K562 (cell line): ENCODE results near the gene PEX3. TPM values are rescaled to one million over a fixed set of nuclear protein-coding genes. Genes with fewer than 3 reads are reported as not detected.
A peak's percentile ranks its signal among the peaks of the same experiment; 100 is the strongest.

Experiments
- ATF2 ChIP-seq: sonication (generic); formaldehyde crosslinking; IDR thresholded peaks from 2 replicates; pipeline ENCODE4 v1.8.1; 2022; ENCODE audit warnings: missing genetic modification reagents
- CCAR2 ChIP-seq: fragments of 200-400 bp; formaldehyde crosslinking; IDR thresholded peaks from 2 replicates; pipeline ENCODE4 v1.6.1; 2017; ENCODE audit warnings: mild to moderate bottlenecking, low read depth, low read length
- CREB3 ChIP-seq: fragments of 450-650 bp; conservative IDR thresholded peaks from 2 replicates; pipeline ENCODE4 v1.6.1; 2016; ENCODE audit warnings: missing genetic modification characterization, low read depth, mild to moderate bottlenecking, missing compliant biosample characterization, moderate library complexity
- CTCF ChIP-seq, 3 experiments: IDR thresholded peaks in 2 of 3; conservative IDR thresholded peaks in 1 of 3; 2 replicates each; pipeline ENCODE4 v1.5.1; 2011 to 2012; ENCODE audit warnings: low read length in 3 of 3, mild to moderate bottlenecking in 3 of 3, control low read depth in 2 of 3, improper control_type of control experiment in 1 of 3, inconsistent platforms in 1 of 3, low read depth in 1 of 3, mixed read lengths in 1 of 3, moderate library complexity in 1 of 3; ENCODE audit not compliant: insufficient read depth in 2 of 3
- ETS1 ChIP-seq: conservative IDR thresholded peaks from 2 replicates; pipeline ENCODE4 v1.6.1; 2011; ENCODE audit warnings: low read depth, mild to moderate bottlenecking, low read length; ENCODE audit not compliant: control insufficient read depth
- NFIC ChIP-seq: fragments of 450-650 bp; IDR thresholded peaks from 2 replicates; pipeline ENCODE4 v1.6.1; 2017; ENCODE audit warnings: mild to moderate bottlenecking, inconsistent platforms
- ZNF184 ChIP-seq: sonication (generic); formaldehyde crosslinking; IDR thresholded peaks from 2 replicates; pipeline ENCODE4 v1.5.0; 2020; ENCODE audit warnings: missing genetic modification reagents
- ZNF318 ChIP-seq, 2 experiments: fragments of 450-650 bp; IDR thresholded peaks; 2 replicates each; pipeline ENCODE4 v1.6.1; 2016; ENCODE audit warnings: mild to moderate bottlenecking in 2 of 2, borderline replicate concordance in 1 of 2, low read depth in 1 of 2, moderate library complexity in 1 of 2
- polyA plus RNA-seq, 8 experiments: library from polyadenylated mRNA; depleted of rRNA in 4 of 8; stranded (reverse) in 5 of 8; unstranded in 3 of 8; fragments of >200 nt; fragmentation: Nextera tagmentation in 2 of 8; fragmentation: Illumina TruSeq in 1 of 8; extraction: Ambion mirVana in 2 of 8; extraction: Trizol in 1 of 8; gene quantifications; 2 replicates each; pipeline versions ENCODE4 v1.2.1 to v1.2.3, GENCODE V29; 2011 to 2014; ENCODE audit warnings: inconsistent platforms in 1 of 8, missing spikeins in 1 of 8
- total RNA-seq, 7 experiments: library from RNA; depleted of rRNA in 6 of 7; stranded (reverse); fragments of >200 nt in 6 of 7; fragmentation: Illumina TruSeq in 2 of 7; extraction: Trizol in 2 of 7; gene quantifications; 2 replicates each; pipeline versions ENCODE4 v1.2.1 to v1.2.3, GENCODE V29; 2011 to 2021; ENCODE audit warnings: low replicate concordance in 1 of 7

PEX3 gene
- total and polyA plus RNA-seq, 9 of the 15 experiments (the other 6 are each of a cell fraction or from before 2014, with no cell fraction given) = 17.3 to 69.6 (median 32.7) TPM

GRCh38 chr6:143450453-143451371, at the start of gene PEX3, which contains the start of gene ADAT2 (continued):
- TF ChIP-seq ETS1 (peak; percentile 95), NFIC (peak; percentile 3; the same call in 1 of the 2 replicates), ZNF318 (IDR thresholded peaks at IDR 0.05; ENCODE audit: borderline replicate concordance in 1 of 2, low read depth in 1 of 2) (no peak; a peak in 1 of 4 replicates), ATF2 (CRISPR knock-in tag) (no peak), CCAR2 (no peak), CTCF (IDR thresholded peaks at IDR 0.05 in 2 of 3, conservative IDR thresholded peaks at IDR 0.05 in 1 of 3; ENCODE audit: insufficient read depth in 2 of 3, low read depth in 1 of 3, low read length in 3 of 3) (peak in 1 of 3 experiments; percentile 13; a peak in 1 of 6 replicates), ZNF184 (no peak), CREB3 (tag) (no peak)
